Anterior cingulate cortex (tissue), 58 donors: ENCODE measurements around the gene CUL4A.

Source experiments
- DNase-seq, 58 donors: peaks; one replicate each; lab custom pipeline; 2025; lab: John Stamatoyannopoulos, UW

The CUL4A gene

DNA sequence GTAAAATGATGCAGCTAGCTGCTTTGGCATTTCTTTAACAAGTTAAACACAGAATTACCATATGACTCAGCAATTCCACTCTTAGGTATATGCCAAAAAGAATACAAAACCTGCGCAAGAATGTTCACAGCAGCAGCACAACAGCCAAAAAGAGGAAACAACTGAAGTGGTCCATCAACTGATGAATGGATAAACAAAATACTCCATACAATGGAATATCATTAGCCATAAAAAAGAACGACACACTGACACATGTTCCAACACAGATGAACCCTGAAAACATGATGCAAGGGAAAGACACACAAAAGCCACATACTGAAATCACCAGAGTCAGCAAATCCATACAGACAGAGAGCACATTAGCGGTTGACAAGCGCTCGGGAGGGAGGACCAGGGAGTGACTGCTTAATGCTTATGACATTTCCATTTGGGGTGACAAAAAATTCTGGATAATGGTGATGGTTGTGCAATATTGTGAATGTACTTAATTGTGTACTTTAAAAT is 3.9 kb upstream of the CUL4A start:
- no peak for DNase-seq

- DNase-seq = no peak
These were observed 2.0 kb upstream of the CUL4A start for GRCh38 chr13:113207460-113207859.

DNA sequence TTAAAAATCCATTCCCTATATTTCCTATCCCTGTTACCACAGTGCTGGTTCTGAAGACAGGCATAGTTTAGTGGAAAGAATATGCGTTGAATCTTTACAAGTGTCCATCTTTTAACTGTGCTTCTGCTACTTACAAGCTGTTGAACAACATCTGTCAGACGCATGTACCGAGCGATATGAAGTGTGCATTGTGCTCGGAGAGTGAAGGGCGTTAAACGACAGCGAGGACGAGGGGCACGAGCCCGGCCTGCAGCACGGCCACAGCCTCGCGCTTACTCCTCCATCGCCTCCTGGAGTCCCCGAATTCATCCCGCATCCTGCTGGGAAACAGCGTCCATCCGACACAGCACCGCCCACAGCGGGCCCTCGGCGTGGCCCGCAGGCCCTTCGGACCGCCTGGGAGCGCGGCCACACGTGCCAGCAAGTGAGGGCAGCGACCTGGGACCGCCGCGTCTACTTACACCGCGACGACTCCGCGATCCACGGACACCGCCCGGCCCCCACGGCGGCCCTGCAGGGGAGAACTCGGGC is 1.5 kb upstream of the CUL4A start:
- peak in 9 of 58 donors; percentile 33 to 71 (median 42) for DNase-seq

DNA sequence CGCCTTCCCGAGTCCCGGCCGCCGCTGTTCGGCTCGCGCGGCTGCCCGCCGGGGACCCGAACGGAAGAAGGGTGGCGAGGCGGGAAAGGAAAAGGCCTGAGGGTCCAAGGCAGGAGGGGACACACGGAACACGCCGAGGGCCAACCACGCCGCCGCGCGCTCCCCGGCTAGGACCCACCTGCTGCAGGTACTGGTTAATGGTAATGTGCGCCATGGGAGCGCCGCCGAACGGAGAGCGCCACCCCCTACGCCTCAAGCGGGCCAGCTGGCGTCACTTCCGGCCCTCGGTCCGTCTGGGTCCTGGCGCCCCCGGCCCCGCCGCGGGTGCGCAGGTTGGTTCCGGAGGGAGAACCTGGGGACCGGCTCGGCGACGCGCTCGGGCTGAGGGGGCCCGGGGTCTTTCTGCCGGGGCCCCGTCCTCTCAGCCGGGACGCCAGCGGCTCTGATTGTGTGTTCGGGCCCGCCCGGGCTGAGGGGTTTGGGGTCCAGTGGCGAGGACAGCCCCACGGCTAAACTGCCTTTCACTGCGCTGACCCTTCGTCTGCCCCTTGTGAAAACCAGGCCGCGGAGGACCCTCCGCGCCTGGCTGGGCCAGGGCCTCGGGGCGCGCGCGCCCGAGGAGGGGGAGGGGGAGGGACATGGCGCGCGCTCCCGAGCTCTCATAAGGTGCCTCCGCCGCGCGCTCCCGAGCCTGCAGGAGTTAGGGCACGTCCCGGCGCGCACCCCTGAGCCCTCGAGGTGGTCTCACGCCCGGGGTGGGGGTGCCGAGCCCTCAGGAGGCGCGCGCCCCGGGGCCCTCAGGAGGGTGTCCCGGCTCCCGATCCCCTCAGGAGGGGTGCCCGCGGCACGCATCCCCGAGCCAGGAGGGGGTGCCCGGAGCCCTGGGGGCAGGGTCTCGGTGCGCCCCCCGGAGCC is 735 bp upstream of the CUL4A start, which contains the start of gene PCID2:
Gene PCID2 (minus strand): TSS at position 249 of the 915 bp plus-strand sequence. CDS start 35 bp downstream, at position 214.
- DNase-seq = peak; percentile 24 to 91 (median 82)

DNA sequence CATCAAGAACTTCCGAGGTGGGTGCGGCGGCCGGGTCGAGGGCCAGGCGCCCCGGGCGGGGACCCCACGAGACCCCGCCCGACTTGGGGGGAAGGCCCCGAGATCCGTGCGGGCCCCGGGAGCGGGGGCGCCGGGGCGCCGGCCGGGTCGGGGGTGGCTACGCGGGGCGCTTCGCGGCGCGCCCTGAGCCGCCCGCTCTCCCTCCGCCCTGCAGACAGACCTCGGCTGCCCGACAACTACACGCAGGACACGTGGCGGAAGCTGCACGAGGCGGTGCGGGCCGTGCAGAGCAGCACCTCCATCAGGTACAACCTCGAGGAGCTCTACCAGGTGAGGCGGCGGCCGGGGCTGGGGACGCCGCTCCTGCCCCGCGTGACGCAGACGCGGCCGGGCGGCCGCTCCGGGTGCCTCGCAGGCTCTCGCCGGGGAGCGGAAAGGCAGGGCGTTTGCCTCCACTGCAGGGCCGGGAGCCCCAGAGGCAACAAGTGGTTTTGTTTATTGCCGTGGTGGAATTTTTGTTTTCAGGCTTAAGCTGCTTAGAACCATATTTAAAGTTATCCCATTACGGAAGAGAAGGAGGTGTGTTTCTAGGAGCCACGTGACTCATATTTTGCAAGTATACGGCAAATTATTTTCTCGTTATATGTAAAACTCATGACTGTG is 477 bp downstream of the CUL4A start:
- peak in 26 of 58 donors; percentile 14 to 52 (median 34) for DNase-seq

- no peak for DNase-seq
These were observed 1.4 kb downstream of the CUL4A start for GRCh38 chr13:113210833-113211232.

DNA sequence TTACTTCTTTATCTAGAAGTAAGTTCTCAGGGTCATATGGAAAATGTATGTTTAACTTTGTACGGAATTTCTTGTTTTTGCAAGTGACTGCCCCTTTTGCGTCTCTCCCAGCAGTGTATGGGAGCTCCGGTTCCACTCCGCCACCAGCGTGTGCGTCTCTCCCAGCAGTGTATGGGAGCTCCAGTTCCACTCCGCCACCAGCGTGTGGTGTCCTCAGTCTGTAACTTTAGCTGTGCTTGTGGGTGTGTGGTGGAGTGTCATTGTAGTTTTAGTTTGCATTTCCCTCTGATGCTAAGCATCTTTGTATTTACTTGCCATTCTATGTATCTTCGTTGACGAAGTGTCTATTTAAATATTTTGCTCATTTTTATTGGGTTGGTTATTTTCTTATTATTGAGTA is 2.4 kb downstream of the CUL4A start:
- DNase-seq = no peak

DNA sequence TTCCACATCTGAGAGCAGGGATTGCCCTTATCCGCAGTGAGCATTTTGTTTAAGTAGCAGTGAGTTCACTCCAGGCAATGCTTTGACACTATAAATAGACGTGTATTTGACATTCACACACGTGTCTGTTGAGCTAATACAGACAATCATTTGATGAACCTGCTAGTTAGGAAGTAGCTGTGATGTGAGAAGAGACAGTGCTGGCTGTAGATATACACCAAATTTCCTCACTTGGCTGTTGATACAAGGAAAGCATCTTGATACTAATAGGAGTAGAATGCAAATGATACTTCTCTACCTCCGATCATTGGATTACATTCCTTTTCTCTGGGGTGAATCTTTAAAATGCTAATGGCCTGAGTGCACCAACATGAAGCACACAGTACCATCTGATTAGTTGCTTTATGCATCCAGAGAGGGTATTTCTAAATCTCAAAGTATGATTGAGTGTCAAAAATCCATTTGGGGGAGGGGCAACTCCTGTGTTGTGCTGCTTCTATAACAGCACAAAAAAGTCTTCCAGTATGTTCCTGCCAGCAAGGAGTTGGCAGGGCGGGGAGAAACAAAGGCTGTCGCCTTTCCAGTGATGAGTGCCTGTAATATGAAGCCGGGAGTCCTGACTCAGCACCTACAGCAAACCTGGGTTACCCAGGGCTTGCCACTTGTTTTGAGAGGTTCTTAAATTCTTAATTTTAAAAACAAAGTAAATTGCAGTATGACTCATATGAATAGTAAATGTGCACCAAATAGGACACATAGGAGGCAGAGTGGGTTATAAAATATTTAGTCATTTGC is 7.0 kb downstream of the CUL4A start:
- peak in 5 of 58 donors; percentile 6 to 30 (median 22) for DNase-seq

DNA sequence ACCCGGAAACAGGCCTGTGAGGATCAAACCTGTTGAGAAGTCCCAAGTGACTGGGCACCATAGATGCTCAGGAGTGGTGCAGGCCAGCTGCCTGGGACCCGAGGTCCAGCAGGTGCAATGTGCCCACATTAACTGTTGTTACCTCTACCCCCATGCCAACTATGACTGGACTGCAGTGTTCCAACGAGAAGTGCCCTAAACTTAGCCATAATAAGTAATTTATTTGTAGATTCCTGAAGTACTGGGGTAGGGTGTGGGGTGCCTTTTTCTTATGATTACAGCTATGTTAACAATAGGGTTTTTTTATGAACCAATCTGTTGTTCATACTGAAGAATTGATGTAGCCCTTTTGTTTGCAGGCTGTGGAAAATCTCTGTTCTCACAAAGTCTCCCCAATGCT is 9.2 kb downstream of the CUL4A start:
- DNase-seq = no peak

- no peak for DNase-seq
These were observed 10.0 kb downstream of the CUL4A start for GRCh38 chr13:113219256-113219940.

- no peak for DNase-seq
These were observed 10.8 kb downstream of the CUL4A start for GRCh38 chr13:113220141-113220598.

DNA sequence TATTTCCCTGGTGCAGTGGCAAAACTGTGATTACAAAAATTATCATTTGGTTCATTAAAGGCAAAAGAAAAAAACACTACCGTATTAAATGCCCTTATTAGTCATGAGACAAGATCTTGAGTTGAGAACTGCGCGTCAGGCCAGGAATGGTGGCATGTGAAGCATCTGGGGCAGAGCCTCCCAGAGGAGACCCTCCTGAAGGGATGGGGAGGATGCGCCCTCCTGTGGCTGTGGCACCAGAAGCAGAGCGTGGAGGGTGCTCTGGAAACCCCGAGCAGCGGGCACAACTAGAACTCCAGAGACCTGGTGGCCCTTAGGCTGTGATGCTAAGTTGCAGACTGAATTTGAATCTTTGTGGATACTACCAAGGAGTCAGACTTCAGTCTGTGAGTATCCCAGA is 11.5 kb downstream of the CUL4A start:
- DNase-seq = no peak

DNA sequence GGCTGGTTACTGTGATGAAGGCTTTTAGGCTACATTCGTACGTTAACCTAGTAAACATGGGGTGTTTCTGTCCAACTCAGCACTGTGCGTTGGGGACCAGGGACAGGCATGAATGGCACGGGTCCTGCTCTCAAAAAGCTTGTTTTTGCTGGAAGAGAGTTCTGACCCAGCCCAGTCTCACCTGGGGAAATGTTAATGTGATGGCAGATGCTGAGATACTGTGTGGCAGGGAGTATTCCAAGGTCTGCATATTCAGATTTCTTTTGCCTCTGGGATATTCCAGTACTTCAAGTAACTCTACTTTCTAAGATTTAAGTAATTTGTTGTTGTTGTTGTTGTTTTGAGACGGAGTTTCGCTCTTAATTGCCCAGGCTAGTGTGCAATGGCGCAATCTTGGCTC is 13.7 kb downstream of the CUL4A start:
- DNase-seq = no peak

DNA sequence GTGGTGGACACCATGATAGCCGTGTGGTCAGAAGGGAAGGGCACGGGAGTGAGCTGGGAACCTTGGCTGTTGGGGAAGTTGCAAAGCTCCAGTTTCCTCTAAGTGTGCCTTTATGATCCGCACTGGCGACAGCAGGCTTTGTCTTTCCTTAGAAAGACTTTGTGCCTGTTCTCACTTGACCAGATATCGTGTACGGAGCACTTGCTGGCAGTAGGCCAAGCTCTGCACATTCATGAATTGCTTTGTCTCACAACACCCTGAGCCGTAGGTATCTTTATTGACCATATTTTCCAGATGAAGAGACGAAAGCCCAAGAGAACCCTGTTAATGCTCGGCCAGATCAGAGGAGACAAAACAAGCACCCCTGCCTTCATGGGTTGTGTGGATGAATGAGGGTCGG is 15.1 kb downstream of the CUL4A start:
- peak in 1 of 58 donors; percentile 16 for DNase-seq

- no peak for DNase-seq
These were observed 16.1 kb downstream of the CUL4A start for GRCh38 chr13:113225515-113225914.

DNA sequence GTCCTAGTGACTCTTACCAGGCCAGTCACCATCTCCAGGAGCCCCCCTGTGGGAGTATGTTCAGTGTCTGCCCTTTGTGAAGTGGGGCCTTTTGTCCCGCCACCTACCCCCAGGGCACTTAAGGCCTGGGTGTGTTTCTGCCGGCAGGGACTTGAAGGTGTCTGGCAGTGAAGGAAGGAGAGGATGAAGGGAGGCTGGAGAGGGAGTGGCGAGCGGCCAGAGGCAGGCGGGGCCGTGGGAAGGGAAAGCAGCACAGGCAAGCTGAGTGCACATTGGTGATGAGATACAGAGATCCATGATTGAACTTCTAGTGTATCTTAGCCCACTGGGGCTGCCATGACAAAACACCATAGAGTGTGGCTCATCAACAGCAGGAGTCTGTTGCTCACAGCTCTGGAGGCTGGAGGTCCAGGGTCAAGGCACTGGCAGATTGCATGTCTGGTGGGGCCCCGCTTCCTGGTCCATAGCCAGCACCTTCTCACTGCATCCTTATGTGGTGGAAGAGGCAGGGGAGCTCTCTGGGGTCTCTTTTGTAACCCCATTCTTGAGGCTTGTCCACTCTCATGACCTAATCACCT is 17.5 kb downstream of the CUL4A start:
- DNase-seq = no peak

- no peak for DNase-seq
These were observed 19.7 kb downstream of the CUL4A start for GRCh38 chr13:113229161-113229560.

DNA sequence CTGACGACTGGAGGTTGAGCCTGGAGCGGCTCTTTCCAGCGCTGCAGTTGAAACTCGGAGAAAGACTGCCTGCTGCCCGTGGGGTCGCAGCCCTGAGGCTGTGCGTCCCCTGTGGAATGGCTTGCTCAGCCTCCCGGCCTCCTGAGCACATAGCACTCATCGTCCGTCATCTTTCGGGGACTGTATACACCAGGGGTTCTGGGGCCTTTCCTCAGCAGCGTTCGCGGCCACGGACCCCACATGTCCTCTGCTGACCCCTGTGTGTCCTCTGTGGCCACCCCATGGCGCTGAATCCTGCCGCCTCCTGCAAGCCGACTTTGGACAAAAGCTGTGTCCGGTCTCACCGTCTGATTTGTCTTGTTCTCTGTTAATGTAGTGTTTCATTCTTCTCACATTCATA is 20.4 kb downstream of the CUL4A start:
- DNase-seq = no peak
